SK-N-SH (cell line): ENCODE data around the gene TTC28. TPM values are rescaled to one million over a fixed set of nuclear protein-coding genes. Genes with fewer than 3 reads are reported as not detected.

Experiments used
- CTCF ChIA-PET: fragments of 300-600, 350-600 bp; formaldehyde crosslinking; extraction: SDS; loops from one replicate; lab custom pipeline; 2021; lab: Yijun Ruan, JAX
- POLR2A ChIA-PET: fragments of 350-600 bp; sonication (Branson Sonifier 250); formaldehyde crosslinking; extraction: SDS; loops from one replicate; lab custom pipeline; 2020; ENCODE audit warnings: antibody characterized with exemption, inconsistent platforms; lab: Yijun Ruan, JAX
- DNase-seq: peaks from one replicate; pipeline ENCODE4 v3.0.0; 2012
- H2AFZ ChIP-seq: fragments of 200-600 bp; sonication (generic); 2 replicates; pipeline ENCODE4 v1.8.1; 2016; ENCODE audit warnings: antibody characterized with exemption, mild to moderate bottlenecking, low read depth
- H3F3A ChIP-seq: fragments of 200-600 bp; sonication (generic); replicated peaks from 2 replicates; pipeline ENCODE3; 2016; ENCODE audit warnings: antibody characterized with exemption, mild to moderate bottlenecking; ENCODE audit not compliant: insufficient read depth
- H3K27ac ChIP-seq, 2 experiments: fragments of 200-500 bp in 1 of 2; fragments of 200-600 bp in 1 of 2; sonication (Bioruptor generic) in 1 of 2; sonication (generic), shearing (Covaris generic) in 1 of 2; 2 replicates each; pipeline versions ENCODE4 v1.5.1 to v1.6.1; 2014 to 2016; ENCODE audit warnings: low read depth in 2 of 2, inconsistent platforms in 1 of 2, low read length in 1 of 2, mild to moderate bottlenecking in 1 of 2, mixed read lengths in 1 of 2
- H3K27me3 ChIP-seq: fragments of 200-600 bp; sonication (generic), shearing (Covaris generic); 2 replicates; pipeline ENCODE4 v1.6.1; 2016; ENCODE audit warnings: mixed run types; ENCODE audit not compliant: insufficient read depth
- H3K36me3 ChIP-seq, 2 experiments: fragments of 200-500 bp in 1 of 2; fragments of 200-600 bp in 1 of 2; sonication (Bioruptor generic) in 1 of 2; sonication (generic) in 1 of 2; replicated peaks in 1 of 2; 2 replicates each; pipeline versions ENCODE3 to v1.5.1; 2014 to 2016; ENCODE audit warnings: low read length in 1 of 2, mild to moderate bottlenecking in 1 of 2; ENCODE audit not compliant: insufficient read depth in 2 of 2, control insufficient read depth in 1 of 2
- H3K4me1 ChIP-seq, 2 experiments: fragments of 200-500 bp in 1 of 2; fragments of 200-600 bp in 1 of 2; sonication (Bioruptor generic) in 1 of 2; sonication (generic), shearing (Covaris generic) in 1 of 2; 2 replicates each; pipeline versions ENCODE4 v1.5.1 to v1.6.1; 2014 to 2016; ENCODE audit warnings: low read depth in 1 of 2, low read length in 1 of 2, mixed run types in 1 of 2; ENCODE audit not compliant: insufficient read depth in 2 of 2, control insufficient read depth in 1 of 2
- H3K4me2 ChIP-seq: fragments of 200-600 bp; sonication (generic), shearing (Covaris generic); 2 replicates; pipeline ENCODE4 v1.6.1; 2017; ENCODE audit warnings: mixed run types
- H3K4me3 ChIP-seq, 2 experiments: fragments of 200-500 bp in 1 of 2; fragments of 200-600 bp in 1 of 2; sonication (Bioruptor generic) in 1 of 2; sonication (generic), shearing (Covaris generic) in 1 of 2; 2 replicates each; pipeline versions ENCODE4 v1.5.1 to v1.8.1; 2014 to 2016; ENCODE audit warnings: low read depth in 2 of 2, inconsistent platforms in 1 of 2, low read length in 1 of 2, mild to moderate bottlenecking in 1 of 2, mixed read lengths in 1 of 2, moderate library complexity in 1 of 2
- H3K79me2 ChIP-seq: fragments of 200-600 bp; sonication (generic); 2 replicates; pipeline ENCODE4 v1.8.1; 2017; ENCODE audit warnings: mild to moderate bottlenecking; ENCODE audit not compliant: insufficient read depth
- H3K9ac ChIP-seq: fragments of 200-600 bp; sonication (generic); 2 replicates; pipeline ENCODE4 v1.6.1; 2017; ENCODE audit warnings: mixed run types
- H3K9me2 ChIP-seq: fragments of 200-600 bp; sonication (generic); 2 replicates; pipeline ENCODE4 v1.6.1; 2017; ENCODE audit warnings: mixed run types
- H3K9me3 ChIP-seq: fragments of 200-600 bp; sonication (generic); 2 replicates; pipeline ENCODE4 v1.6.1; 2017; ENCODE audit warnings: mixed run types, mild to moderate bottlenecking, moderate library complexity
- H4K20me1 ChIP-seq: fragments of 200-600 bp; sonication (generic); 2 replicates; pipeline ENCODE4 v1.6.1; 2017; ENCODE audit warnings: mild to moderate bottlenecking, mixed run types; ENCODE audit not compliant: insufficient read depth
- EP300 ChIP-seq, 2 experiments: IDR thresholded peaks; 2 replicates each; pipeline versions ENCODE4 v1.4.0 to v1.6.1; 2012; ENCODE audit warnings: borderline replicate concordance in 1 of 2, low read depth in 1 of 2, low read length in 1 of 2
- EZH2phosphoT487 ChIP-seq: fragments of 200-600 bp; sonication (generic); IDR thresholded peaks from 2 replicates; pipeline ENCODE4 v1.6.1; 2017; ENCODE audit warnings: low read depth, mixed run types, mild to moderate bottlenecking, antibody characterized with exemption, moderate library complexity, borderline replicate concordance
- FOSL2 ChIP-seq: IDR thresholded peaks from 2 replicates; pipeline ENCODE4 v1.4.0; 2012; ENCODE audit warnings: low read depth, mild to moderate bottlenecking, moderate library complexity, borderline replicate concordance
- FOXM1 ChIP-seq: IDR thresholded peaks from 2 replicates; pipeline ENCODE4 v1.4.0; 2012; ENCODE audit warnings: low read depth, mild to moderate bottlenecking
- GATA2 ChIP-seq: sonication (generic); formaldehyde crosslinking; IDR thresholded peaks from 2 replicates; pipeline ENCODE4 v1.5.0; 2020; ENCODE audit warnings: mild to moderate bottlenecking, missing genetic modification reagents
- JUND ChIP-seq: IDR thresholded peaks from 2 replicates; pipeline ENCODE4 v1.4.0; 2012
- MEF2A ChIP-seq: IDR thresholded peaks from 2 replicates; pipeline ENCODE4 v1.4.0; 2012; ENCODE audit warnings: low read depth, borderline replicate concordance
- NFIC ChIP-seq: IDR thresholded peaks from 2 replicates; pipeline ENCODE4 v1.4.0; 2012; ENCODE audit warnings: borderline replicate concordance
- NRF1 ChIP-seq: IDR thresholded peaks from 2 replicates; pipeline ENCODE4 v1.6.1; 2012; ENCODE audit warnings: low read depth, mild to moderate bottlenecking, low read length
- POLR2AphosphoS5 ChIP-seq: IDR thresholded peaks from 2 replicates; pipeline ENCODE4 v1.6.1; 2012; ENCODE audit warnings: low read depth, low read length
- RAD21 ChIP-seq: IDR thresholded peaks from 2 replicates; pipeline ENCODE4 v1.6.1; 2012; ENCODE audit warnings: mild to moderate bottlenecking, low read length
- RXRA ChIP-seq: IDR thresholded peaks from 2 replicates; pipeline ENCODE4 v1.4.0; 2012; ENCODE audit warnings: low read depth, mild to moderate bottlenecking, borderline replicate concordance
- SIN3A ChIP-seq: IDR thresholded peaks from 2 replicates; pipeline ENCODE4 v1.6.1; 2012; ENCODE audit warnings: low read depth, mild to moderate bottlenecking, low read length, moderate library complexity, borderline replicate concordance
- SMC3 ChIP-seq: IDR thresholded peaks from 2 replicates; pipeline ENCODE4 v1.6.1; 2012; ENCODE audit warnings: low read depth, low read length, improper control_type of control experiment
- TCF12 ChIP-seq: IDR thresholded peaks from 2 replicates; pipeline ENCODE4 v1.4.0; 2012
- TEAD4 ChIP-seq: IDR thresholded peaks from 2 replicates; pipeline ENCODE4 v1.4.0; 2012; ENCODE audit warnings: mild to moderate bottlenecking, borderline replicate concordance; ENCODE audit not compliant: insufficient read depth
- YY1 ChIP-seq: IDR thresholded peaks from 2 replicates; pipeline ENCODE4 v1.4.0; 2012; ENCODE audit warnings: low read depth, mild to moderate bottlenecking
- ZBTB33 ChIP-seq: IDR thresholded peaks from 2 replicates; pipeline ENCODE4 v1.4.0; 2012; ENCODE audit warnings: low read depth, borderline replicate concordance
- WGBS: methylation state at CpG from one replicate; pipeline ENCODE4 v1.1.6; 2017; ENCODE audit warnings: low lambda C conversion rate; 5-methylcytosine and 5-hydroxymethylcytosine counted together
- polyA plus RNA-seq, 3 experiments: library from polyadenylated mRNA; depleted of rRNA; stranded (reverse); fragments of >200 nt; gene quantifications; 2 replicates each; pipeline ENCODE4 v1.2.3, GENCODE V29; 2012
- TF ChIP-seq, protein P1 (sequence below): fragments of 150-350 bp; IDR thresholded peaks from 2 replicates; pipeline ENCODE4 v1.6.1; 2017; ENCODE audit warnings: antibody characterized with exemption, low read length, low read depth, borderline replicate concordance
- TF ChIP-seq, protein P2 (sequence below): IDR thresholded peaks from 2 replicates; pipeline ENCODE4; 2012

The TTC28 gene
- polyA plus RNA-seq, 1 of the 3 experiments (the other 2 are of a cell fraction), result 5.9 TPM

DNA sequence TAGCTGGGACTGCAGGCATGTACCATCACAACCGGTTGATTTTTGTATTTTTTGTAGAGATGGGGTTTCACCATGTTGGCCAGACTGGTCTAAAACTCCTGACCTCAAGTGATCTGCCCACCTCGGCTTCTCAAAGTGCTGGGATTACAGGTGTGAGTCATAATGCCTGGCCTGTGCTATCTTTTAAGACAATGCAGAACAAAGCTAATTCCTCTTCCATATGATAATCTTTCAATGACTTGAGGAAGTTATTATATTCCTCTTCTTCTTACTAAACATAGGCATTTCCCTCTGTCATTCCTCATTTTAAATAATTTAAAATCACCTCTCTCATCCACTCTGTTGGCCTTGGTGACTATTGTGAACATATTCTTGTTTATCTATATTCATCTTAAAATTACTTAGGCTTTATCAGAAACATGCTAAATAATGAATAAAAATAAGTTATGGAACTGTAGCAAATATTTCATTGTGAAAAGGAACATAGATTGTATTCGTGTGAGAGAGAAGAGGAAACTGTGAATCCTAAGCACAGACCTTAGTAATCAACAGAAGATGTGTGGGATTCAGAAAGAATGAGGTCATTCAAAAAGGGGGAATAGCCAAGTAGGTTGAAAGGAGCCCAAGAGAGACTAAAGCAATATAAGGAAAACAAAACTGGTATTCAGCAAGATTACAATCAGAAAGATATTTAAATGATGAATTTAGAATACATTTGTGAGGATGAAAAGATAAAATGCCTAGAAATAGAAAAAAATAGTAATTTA, 269.4 kb downstream of the TTC28 start:
- H3K36me3 ChIP-seq, result no peaks in the 10 kb centered on the region
- H3K4me1 ChIP-seq, result peaks cover 5 to 34% of the 10 kb centered on the region in 2 experiments
- POLR2A ChIA-PET, result no interaction called here
- H3K4me3 ChIP-seq, result peak overlapping the region in 1 of 2 experiments; percentile 27; a peak in 1 of 4 replicates
- no peaks in the 10 kb centered on the region for H3K27me3 ChIP-seq
- H3K9ac ChIP-seq, result peak overlapping the region; percentile 10; the same call in 1 of the 2 replicates
- CTCF ChIA-PET, result no interaction called here
- H3K27ac ChIP-seq, result peak overlapping the region in 1 of 2 experiments; percentile 84; a peak in 2 of 4 replicates
- H3K9me3 ChIP-seq, result no peaks in the 10 kb centered on the region
- peaks cover 32% of the 10 kb centered on the region; the same call in 1 of the 2 replicates for H3K79me2 ChIP-seq
- DNase-seq, result no peak
- WGBS, result 25% methylated on average over 3 of the region's 3 CpGs
- TF ChIP-seq NRF1 (no peak), NFIC (peak; percentile 59), TEAD4 (0 out of 2 replicates have a peak, but pooled peaks have one; percentile 14), SMC3 (no peak), JUND (peak; percentile 54), POLR2AphosphoS5 (no peak), EP300 (IDR thresholded peaks at IDR 0.05; ENCODE audit: borderline replicate concordance in 1 of 2, low read depth in 1 of 2, low read length in 1 of 2) (0 out of 4 replicates have a peak, but pooled peaks of 1 of the 2 experiments have one; percentile 8), SIN3A (no peak), YY1 (no peak), TCF12 (peak; percentile 36; the same call in 1 of the 2 replicates), FOSL2 (peak; percentile 29; the same call in 1 of the 2 replicates), RXRA (0 out of 2 replicates have a peak, but pooled peaks have one; percentile 6)
- TF ChIP-seq, protein P1, sequence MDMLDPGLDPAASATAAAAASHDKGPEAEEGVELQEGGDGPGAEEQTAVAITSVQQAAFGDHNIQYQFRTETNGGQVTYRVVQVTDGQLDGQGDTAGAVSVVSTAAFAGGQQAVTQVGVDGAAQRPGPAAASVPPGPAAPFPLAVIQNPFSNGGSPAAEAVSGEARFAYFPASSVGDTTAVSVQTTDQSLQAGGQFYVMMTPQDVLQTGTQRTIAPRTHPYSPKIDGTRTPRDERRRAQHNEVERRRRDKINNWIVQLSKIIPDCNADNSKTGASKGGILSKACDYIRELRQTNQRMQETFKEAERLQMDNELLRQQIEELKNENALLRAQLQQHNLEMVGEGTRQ, result no peak
- peaks cover 42% of the 10 kb centered on the region for H3F3A ChIP-seq
- H4K20me1 ChIP-seq, result peaks cover 12% of the 10 kb centered on the region; the same call in 1 of the 2 replicates
- no peak overlapping the region for H2AFZ ChIP-seq
- H3K4me2 ChIP-seq, result peak overlapping the region; percentile 59
- H3K9me2 ChIP-seq, result no peaks in the 10 kb centered on the region

DNA sequence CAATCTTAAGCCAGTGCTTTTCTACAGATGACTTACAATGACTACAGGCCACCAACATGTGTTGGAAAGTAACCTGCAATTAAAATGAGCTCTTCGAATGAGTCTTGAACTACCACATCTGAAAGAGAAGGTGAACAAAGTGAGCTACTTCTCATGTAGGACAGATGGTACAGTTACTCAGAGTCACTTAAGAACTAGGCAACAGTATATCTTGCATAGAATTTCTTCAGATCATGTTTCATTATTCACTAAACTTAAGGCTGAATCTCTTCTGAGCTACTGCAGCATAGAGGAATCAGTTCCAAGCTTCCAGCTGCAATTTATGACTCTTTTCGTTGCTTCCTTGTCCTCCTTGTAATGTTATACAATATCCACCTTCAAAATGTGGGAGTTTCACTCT, 270.9 kb downstream of the TTC28 start:
- H3K27me3 ChIP-seq, result no peaks in the 10 kb centered on the region
- peaks cover 42% of the 10 kb centered on the region for H3F3A ChIP-seq
- H3K9me3 ChIP-seq, result no peaks in the 10 kb centered on the region
- TF ChIP-seq MEF2A (no peak), ZBTB33 (no peak), EZH2phosphoT487 (no peak), SIN3A (no peak), GATA2 (CRISPR knock-in tag) (no peak), JUND (no peak), RXRA (no peak), NRF1 (no peak), TEAD4 (no peak), FOSL2 (no peak), RAD21 (no peak), EP300 (IDR thresholded peaks at IDR 0.05; ENCODE audit: borderline replicate concordance in 1 of 2, low read depth in 1 of 2, low read length in 1 of 2) (no peak), FOXM1 (no peak)
- TF ChIP-seq, protein P2, sequence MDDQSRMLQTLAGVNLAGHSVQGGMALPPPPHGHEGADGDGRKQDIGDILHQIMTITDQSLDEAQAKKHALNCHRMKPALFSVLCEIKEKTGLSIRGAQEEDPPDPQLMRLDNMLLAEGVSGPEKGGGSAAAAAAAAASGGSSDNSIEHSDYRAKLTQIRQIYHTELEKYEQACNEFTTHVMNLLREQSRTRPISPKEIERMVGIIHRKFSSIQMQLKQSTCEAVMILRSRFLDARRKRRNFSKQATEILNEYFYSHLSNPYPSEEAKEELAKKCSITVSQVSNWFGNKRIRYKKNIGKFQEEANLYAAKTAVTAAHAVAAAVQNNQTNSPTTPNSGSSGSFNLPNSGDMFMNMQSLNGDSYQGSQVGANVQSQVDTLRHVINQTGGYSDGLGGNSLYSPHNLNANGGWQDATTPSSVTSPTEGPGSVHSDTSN, result no peak
- no peaks in the 10 kb centered on the region for H3K36me3 ChIP-seq
- WGBS, result 78% methylated on average over 2 of the region's 2 CpGs
- ChIA-PET POLR2A (no interaction called here), CTCF (interaction anchor here (1.5 kb wide), 1 partner anchor 9 kb away, joined by 4 read pairs; no protein-coding TSS in a partner anchor)
- DNase-seq, result no peak
- H3K9ac ChIP-seq, result no peak overlapping the region
- peaks cover 12% of the 10 kb centered on the region; the same call in 1 of the 2 replicates for H4K20me1 ChIP-seq
- no peak overlapping the region for H3K4me3 ChIP-seq
- peaks cover 32% of the 10 kb centered on the region; the same call in 1 of the 2 replicates for H3K79me2 ChIP-seq
- no peaks in the 10 kb centered on the region for H3K9me2 ChIP-seq
- H3K4me2 ChIP-seq, result no peak overlapping the region
- no peak overlapping the region for H2AFZ ChIP-seq
- H3K4me1 ChIP-seq, result peaks cover 5 to 26% of the 10 kb centered on the region in 2 experiments
- peak overlapping the region in 1 of 2 experiments; percentile 84; a peak in 1 of 4 replicates for H3K27ac ChIP-seq
